ENCODE results near the gene HEPACAM. TPM values are rescaled to one million over a fixed set of nuclear protein-coding genes. Genes with fewer than 3 reads are reported as not detected.
A peak's percentile ranks its signal among the peaks of the same experiment; 100 is the strongest.

HEPACAM gene
- total RNA-seq, 1 experiment from 2014 or later, result not detected

DNA sequence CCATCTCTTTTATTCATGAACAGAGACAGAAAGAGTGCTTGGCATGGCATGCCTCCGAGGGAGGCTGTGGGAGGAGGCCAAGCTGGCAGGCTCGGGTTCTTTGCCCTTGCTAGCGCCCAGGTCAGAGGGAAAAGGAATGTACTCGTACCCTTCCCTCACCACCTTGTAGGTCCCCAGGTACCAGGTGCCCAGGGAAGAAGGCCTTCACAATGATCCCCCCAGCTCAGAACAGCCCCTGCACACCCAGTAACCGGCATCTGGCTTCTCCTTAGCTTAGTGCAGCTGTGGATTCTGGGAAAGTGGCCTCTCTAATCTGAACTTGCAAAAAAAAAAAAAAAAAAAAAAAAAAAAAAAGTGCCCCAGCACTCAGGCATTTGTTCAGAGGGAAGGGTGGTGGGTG lies 15.5 kb downstream of the HEPACAM start:
- no peaks in the 10 kb centered on the region for H3K23me2 ChIP-seq (ENCODE audit: insufficient read length, low read depth, low read length, poor library complexity, severe bottlenecking)
- H3K27ac Mint-ChIP-seq, result no peak overlapping the region
- H3K4ac ChIP-seq (ENCODE audit: low read depth, low read length), result no peak overlapping the region
- H3K4me3 Mint-ChIP-seq, result peak overlapping the region; percentile 57 to 77; a peak in 4 of 5 replicates
- peaks cover 0 to 3% of the 10 kb centered on the region in 2 experiments; a peak in 2 of 4 replicates for H3K4me1 Mint-ChIP-seq
- H2BK5ac ChIP-seq (ENCODE audit: insufficient read length, low read length), result no peak overlapping the region
- no peak overlapping the region for H3K14ac ChIP-seq (ENCODE audit: insufficient read depth, low read length)
- no peak overlapping the region for H4K5ac ChIP-seq (ENCODE audit: insufficient read length, low read depth, low read length)
- no peak overlapping the region for H3K27ac ChIP-seq (ENCODE audit: insufficient read length, low read depth, low read length)
- H3T11ph ChIP-seq (ENCODE audit: low read length), result no peak overlapping the region
- peaks cover 92% of the 10 kb centered on the region for H3K27me3 Mint-ChIP-seq (ENCODE audit: low read depth)
- H3K9me3 ChIP-seq (ENCODE audit: control insufficient read depth, low read depth, low read length), result no peaks in the 10 kb centered on the region
- no peaks in the 10 kb centered on the region for H3K79me2 ChIP-seq (ENCODE audit: insufficient read depth, low read length)
- H4K20me1 ChIP-seq (ENCODE audit: control insufficient read depth, insufficient read depth, insufficient read length), result no peaks in the 10 kb centered on the region
- no peaks in the 10 kb centered on the region for H3K4me1 ChIP-seq (ENCODE audit: insufficient read depth, low read length)
- H3K79me1 ChIP-seq (ENCODE audit: insufficient read depth, low read depth, low read length, poor library complexity, severe bottlenecking), result no peaks in the 10 kb centered on the region
- no peak overlapping the region for H3K23ac ChIP-seq (ENCODE audit: insufficient read length, low read depth, low read length)
- H4K8ac ChIP-seq (replicated peaks; ENCODE audit: insufficient read length, low read depth, low read length), result no peak overlapping the region
- H2AFZ ChIP-seq (ENCODE audit: low read length), result no peak overlapping the region
- no peak for DNase-seq
- no peaks in the 10 kb centered on the region; a peak in 1 of 7 replicates for H3K36me3 Mint-ChIP-seq (ENCODE audit: insufficient read depth in 1 of 3, low read depth in 3 of 3)
- no peak overlapping the region for H3K56ac ChIP-seq (ENCODE audit: insufficient read length, low read depth, low read length)
- H3K4me2 ChIP-seq (ENCODE audit: insufficient read depth, insufficient read length, low read length), result peak overlapping the region; percentile 39
- no peak overlapping the region for H3K9ac ChIP-seq (ENCODE audit: extremely low read depth, insufficient read length, low read length)
- no peak overlapping the region for H4K91ac ChIP-seq (ENCODE audit: insufficient read length, low read depth, low read length)
- H2BK20ac ChIP-seq (ENCODE audit: low read depth, low read length, poor library complexity, severe bottlenecking), result no peak overlapping the region
- H2BK12ac ChIP-seq (ENCODE audit: insufficient read length, low read depth, low read length), result no peak overlapping the region
- H2AK5ac ChIP-seq (ENCODE audit: insufficient read length, low read length), result no peak overlapping the region
- peaks cover 17% of the 10 kb centered on the region; the same call in 1 of the 2 replicates for H3K27me3 ChIP-seq (ENCODE audit: insufficient read depth, low read length)
- TF ChIP-seq, protein P1, sequence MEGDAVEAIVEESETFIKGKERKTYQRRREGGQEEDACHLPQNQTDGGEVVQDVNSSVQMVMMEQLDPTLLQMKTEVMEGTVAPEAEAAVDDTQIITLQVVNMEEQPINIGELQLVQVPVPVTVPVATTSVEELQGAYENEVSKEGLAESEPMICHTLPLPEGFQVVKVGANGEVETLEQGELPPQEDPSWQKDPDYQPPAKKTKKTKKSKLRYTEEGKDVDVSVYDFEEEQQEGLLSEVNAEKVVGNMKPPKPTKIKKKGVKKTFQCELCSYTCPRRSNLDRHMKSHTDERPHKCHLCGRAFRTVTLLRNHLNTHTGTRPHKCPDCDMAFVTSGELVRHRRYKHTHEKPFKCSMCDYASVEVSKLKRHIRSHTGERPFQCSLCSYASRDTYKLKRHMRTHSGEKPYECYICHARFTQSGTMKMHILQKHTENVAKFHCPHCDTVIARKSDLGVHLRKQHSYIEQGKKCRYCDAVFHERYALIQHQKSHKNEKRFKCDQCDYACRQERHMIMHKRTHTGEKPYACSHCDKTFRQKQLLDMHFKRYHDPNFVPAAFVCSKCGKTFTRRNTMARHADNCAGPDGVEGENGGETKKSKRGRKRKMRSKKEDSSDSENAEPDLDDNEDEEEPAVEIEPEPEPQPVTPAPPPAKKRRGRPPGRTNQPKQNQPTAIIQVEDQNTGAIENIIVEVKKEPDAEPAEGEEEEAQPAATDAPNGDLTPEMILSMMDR (conservative IDR thresholded peaks at IDR 0.05), result no peak
- no peak overlapping the region for H2BK15ac ChIP-seq (ENCODE audit: low read depth, low read length)
- H3K9me3 Mint-ChIP-seq, result peaks cover 0 to 9% of the 10 kb centered on the region in 2 experiments; a peak in 2 of 5 replicates
- WGBS (ENCODE audit: extremely low coverage, insufficient read length, low lambda C conversion rate), result no CpG with 5 or more reads among the region's 5 CpGs
- no peak overlapping the region for H3K18ac ChIP-seq (ENCODE audit: insufficient read length, low read depth, low read length)
- H2BK120ac ChIP-seq (ENCODE audit: low read depth, low read length, poor library complexity, severe bottlenecking), result no peak overlapping the region

All from H9 (cell line).